ENCODE results near the gene ARHGAP4. TPM values are rescaled to one million over a fixed set of nuclear protein-coding genes. Genes with fewer than 3 reads are reported as not detected.

The ARHGAP4 gene
- total and polyA plus RNA-seq, 10 of the 15 experiments (the other 5 are each of a cell fraction or from before 2014, with no cell fraction given): 0.71 to 120 (median 44.3) TPM

DNA sequence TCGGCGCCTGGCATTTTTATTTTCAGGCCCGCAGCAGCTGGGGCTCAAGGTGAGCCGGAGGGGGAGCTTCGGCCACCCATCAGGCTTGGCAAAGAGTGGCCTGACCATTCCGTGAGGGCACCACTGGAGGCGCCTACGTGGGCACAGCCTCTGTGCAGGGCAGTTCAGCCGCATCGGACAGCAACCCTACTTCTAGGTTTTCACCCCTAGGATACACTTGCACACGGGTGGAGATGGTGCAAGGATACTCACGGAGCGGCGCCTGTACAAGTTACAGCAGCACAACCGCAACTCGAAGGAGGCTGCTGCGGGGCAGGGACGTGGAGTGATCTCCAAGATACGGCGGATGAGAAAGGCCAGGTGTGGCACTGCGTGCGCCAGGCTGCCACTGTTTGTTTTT lies 34.7 kb upstream of the ARHGAP4 start:
- Histone ChIP-seq H3K9me3 (replicated peaks; ENCODE audit: control insufficient read depth, insufficient read depth, low read length) (no peaks in the 10 kb centered on the region), H4K20me1 (ENCODE audit: control insufficient read depth, insufficient read depth) (no peaks in the 10 kb centered on the region; the same call in 1 of the 2 replicates), H3K27me3 (replicated peaks in 1 of 2; ENCODE audit: control insufficient read depth in 2 of 2, insufficient read depth in 2 of 2, low read length in 1 of 2) (no peaks in the 10 kb centered on the region), H2AFZ (ENCODE audit: control insufficient read depth, low read depth, low read length) (no peak overlapping the region), H3K36me3 (ENCODE audit: control insufficient read depth in 2 of 2, insufficient read depth in 2 of 2, low read length in 1 of 2) (peaks cover 17 to 67% of the 10 kb centered on the region in 2 experiments), H3K4me2 (ENCODE audit: control insufficient read depth, insufficient read depth) (no peak overlapping the region), H3K4me3 (no peak overlapping the region), H3K4me1 (ENCODE audit: control insufficient read depth, insufficient read depth, low read length) (no peaks in the 10 kb centered on the region), H3K79me2 (ENCODE audit: control insufficient read depth, insufficient read depth, low read length) (peaks cover 15% of the 10 kb centered on the region), H3K27ac (ENCODE audit: control insufficient read depth, insufficient read depth) (no peak overlapping the region), H3K9ac (ENCODE audit: control insufficient read depth, insufficient read depth, low read length) (no peak overlapping the region)
- no TSS peak for BruUV-seq (replicated peaks)
- in situ Hi-C loops (cut with MboI): loop anchor here (5.0 to 10.0 kb wide), 2 partner anchors 198 to 1006 kb away; partner anchors contain the start of gene PLXNB3
- ATAC-seq (no peak), DNase-seq (ENCODE audit: low read depth, low spot score) (no peak), FAIRE-seq (no peak)
- RAD21 ChIA-PET (ENCODE audit: unreplicated experiment): no interaction called here
- TF ChIP-seq TAF1 (IDR thresholded peaks at IDR 0.05; ENCODE audit: borderline replicate concordance, low read depth, low read length) (no peak), FOS (IDR thresholded peaks at IDR 0.05; ENCODE audit: borderline replicate concordance, extremely low read depth, insufficient read length) (no peak), BRCA1 (IDR thresholded peaks at IDR 0.05; ENCODE audit: low read depth, low read length) (no peak), SMAD5 (IDR thresholded peaks at IDR 0.05; ENCODE audit: low read depth) (no peak), EGR1 (IDR thresholded peaks at IDR 0.05; ENCODE audit: borderline replicate concordance in 1 of 2, low read depth in 2 of 2, low read length in 2 of 2) (no peak), SUZ12 (IDR thresholded peaks at IDR 0.05; ENCODE audit: unreplicated experiment) (no peak), CREB1 (IDR thresholded peaks at IDR 0.05; ENCODE audit: low read depth) (no peak), NRF1 (conservative IDR thresholded peaks at IDR 0.05; ENCODE audit: low read depth, low read length) (no peak)
- intact Hi-C loops (cut with micrococcal nuclease; ENCODE audit: unreplicated experiment): no loop called here
- 98% methylated on average over 22 of the region's 22 CpGs for WGBS (ENCODE audit: insufficient coverage, insufficient replicate concordance, low lambda C conversion rate, missing lambda C conversion rate)
- SMC1A ChIA-PET (ENCODE audit: uncharacterized antibody, unreplicated experiment): no interaction called here
- POLR2A ChIA-PET: interaction anchor here (1.4 kb wide), 1 partner anchor 10 kb away, joined by 5 read pairs; no protein-coding TSS in a partner anchor
- CTCF ChIA-PET: interaction anchor here (0.9 kb wide), 1 partner anchor 14 kb away, joined by 3 read pairs; no protein-coding TSS in a partner anchor

DNA sequence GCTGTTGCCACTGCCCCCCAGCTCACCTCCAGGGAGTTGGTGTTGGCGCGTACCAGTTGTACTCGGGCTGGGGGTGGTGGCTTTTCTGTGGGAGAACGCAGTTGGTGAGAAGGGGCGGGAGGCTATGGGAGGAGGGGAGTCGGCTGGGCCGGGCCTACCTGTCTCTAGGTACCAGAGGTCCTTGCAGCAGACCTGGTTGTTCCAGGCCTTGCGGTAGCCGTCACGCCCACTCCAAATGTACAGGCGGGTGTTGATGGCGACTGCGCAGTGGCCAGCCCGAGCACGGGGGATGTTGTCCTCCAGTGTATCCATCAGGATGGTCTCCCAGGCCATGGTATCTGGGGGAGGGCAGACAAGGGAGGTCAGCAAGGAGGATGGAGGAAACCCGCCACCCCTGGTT lies 34.0 kb upstream of the ARHGAP4 start:
- Histone ChIP-seq H3K36me3 (ENCODE audit: control insufficient read depth in 2 of 2, insufficient read depth in 2 of 2, low read length in 1 of 2) (peaks cover 17 to 72% of the 10 kb centered on the region in 2 experiments), H3K27ac (ENCODE audit: control insufficient read depth, insufficient read depth) (no peak overlapping the region), H3K4me1 (ENCODE audit: control insufficient read depth, insufficient read depth, low read length) (no peaks in the 10 kb centered on the region), H3K4me3 (no peak overlapping the region), H2AFZ (ENCODE audit: control insufficient read depth, low read depth, low read length) (no peak overlapping the region), H3K4me2 (ENCODE audit: control insufficient read depth, insufficient read depth) (no peak overlapping the region), H3K79me2 (ENCODE audit: control insufficient read depth, insufficient read depth, low read length) (peaks cover 8% of the 10 kb centered on the region), H3K27me3 (replicated peaks in 1 of 2; ENCODE audit: control insufficient read depth in 2 of 2, insufficient read depth in 2 of 2, low read length in 1 of 2) (no peaks in the 10 kb centered on the region), H3K9me3 (replicated peaks; ENCODE audit: control insufficient read depth, insufficient read depth, low read length) (no peaks in the 10 kb centered on the region), H3K9ac (ENCODE audit: control insufficient read depth, insufficient read depth, low read length) (no peak overlapping the region), H4K20me1 (ENCODE audit: control insufficient read depth, insufficient read depth) (no peaks in the 10 kb centered on the region; the same call in 1 of the 2 replicates)
- SMC1A ChIA-PET (ENCODE audit: uncharacterized antibody, unreplicated experiment): no interaction called here
- CTCF ChIA-PET: interaction anchor here (0.7 kb wide), 1 partner anchor 30 kb away, joined by 3 read pairs; no protein-coding TSS in a partner anchor
- in situ Hi-C loops (cut with MboI) (loop anchor here (5.0 to 10.0 kb wide), 2 partner anchors 198 to 1005 kb away; partner anchors contain the start of gene PLXNB3), intact Hi-C loops (cut with micrococcal nuclease; ENCODE audit: unreplicated experiment) (no loop called here)
- DNase-seq (ENCODE audit: low read depth, low spot score) (no peak), FAIRE-seq (no peak), ATAC-seq (no peak)
- TF ChIP-seq TCF7 (IDR thresholded peaks at IDR 0.05; ENCODE audit: borderline replicate concordance) (no peak), ZBED1 (IDR thresholded peaks at IDR 0.05; ENCODE audit: borderline replicate concordance) (no peak), HDAC6 (IDR thresholded peaks at IDR 0.05; ENCODE audit: unreplicated experiment) (no peak), NRF1 (conservative IDR thresholded peaks at IDR 0.05; ENCODE audit: low read depth, low read length) (no peak), ZNF274 (IDR thresholded peaks at IDR 0.05; ENCODE audit: insufficient read depth, insufficient read length) (no peak), SRF (IDR thresholded peaks at IDR 0.05; ENCODE audit: low read depth in 2 of 2, low read length in 2 of 2) (no peak), STAT1 (conservative IDR thresholded peaks at IDR 0.05) (no peak)
- TF ChIP-seq, protein P1, sequence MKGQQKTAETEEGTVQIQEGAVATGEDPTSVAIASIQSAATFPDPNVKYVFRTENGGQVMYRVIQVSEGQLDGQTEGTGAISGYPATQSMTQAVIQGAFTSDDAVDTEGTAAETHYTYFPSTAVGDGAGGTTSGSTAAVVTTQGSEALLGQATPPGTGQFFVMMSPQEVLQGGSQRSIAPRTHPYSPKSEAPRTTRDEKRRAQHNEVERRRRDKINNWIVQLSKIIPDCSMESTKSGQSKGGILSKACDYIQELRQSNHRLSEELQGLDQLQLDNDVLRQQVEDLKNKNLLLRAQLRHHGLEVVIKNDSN (IDR thresholded peaks at IDR 0.05; ENCODE audit: borderline replicate concordance, extremely low read length, insufficient read depth, low read depth, low read length): no peak
- TF ChIP-seq, protein P2, sequence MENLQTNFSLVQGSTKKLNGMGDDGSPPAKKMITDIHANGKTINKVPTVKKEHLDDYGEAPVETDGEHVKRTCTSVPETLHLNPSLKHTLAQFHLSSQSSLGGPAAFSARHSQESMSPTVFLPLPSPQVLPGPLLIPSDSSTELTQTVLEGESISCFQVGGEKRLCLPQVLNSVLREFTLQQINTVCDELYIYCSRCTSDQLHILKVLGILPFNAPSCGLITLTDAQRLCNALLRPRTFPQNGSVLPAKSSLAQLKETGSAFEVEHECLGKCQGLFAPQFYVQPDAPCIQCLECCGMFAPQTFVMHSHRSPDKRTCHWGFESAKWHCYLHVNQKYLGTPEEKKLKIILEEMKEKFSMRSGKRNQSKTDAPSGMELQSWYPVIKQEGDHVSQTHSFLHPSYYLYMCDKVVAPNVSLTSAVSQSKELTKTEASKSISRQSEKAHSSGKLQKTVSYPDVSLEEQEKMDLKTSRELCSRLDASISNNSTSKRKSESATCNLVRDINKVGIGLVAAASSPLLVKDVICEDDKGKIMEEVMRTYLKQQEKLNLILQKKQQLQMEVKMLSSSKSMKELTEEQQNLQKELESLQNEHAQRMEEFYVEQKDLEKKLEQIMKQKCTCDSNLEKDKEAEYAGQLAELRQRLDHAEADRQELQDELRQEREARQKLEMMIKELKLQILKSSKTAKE (IDR thresholded peaks at IDR 0.05; ENCODE audit: low read depth, poor library complexity, severe bottlenecking): no peak
- no TSS peak for BruUV-seq (replicated peaks)
- POLR2A ChIA-PET: no interaction called here
- 100% methylated on average over 9 of the region's 16 CpGs for WGBS (ENCODE audit: insufficient coverage, insufficient replicate concordance, low lambda C conversion rate, missing lambda C conversion rate)
- RAD21 ChIA-PET (ENCODE audit: unreplicated experiment): no interaction called here

All from GM12878 (cell line).